ENCODE data around the gene P2RY2. TPM values are rescaled to one million over a fixed set of nuclear protein-coding genes. Genes with fewer than 3 reads are reported as not detected.
"Not testable (repeated sequence)": the region's sequence is repeated elsewhere in the genome, so short reads cannot be mapped to it uniquely, and the experiment has no call there.

The P2RY2 gene
- total and polyA plus RNA-seq, 11 donors = 8.5 to 28.3 (median 14.7) TPM

GRCh38 chr11:73270016-73270854 lies 52.2 kb downstream of the P2RY2 start:
- Histone ChIP-seq H3K9me3 (no peaks in the 10 kb centered on the region), H3K27me3 (peaks cover 0 to 2% (median 0%) of the 10 kb centered on the region in 9 donors), H3K27ac (peak overlapping the region in 4 of 12 donors; percentile 6 to 38 (median 26)), H3K36me3 (no peaks in the 10 kb centered on the region), H3K4me3 (no peak overlapping the region), H3K4me1 (peaks cover 2 to 73% (median 40%) of the 10 kb centered on the region in 12 donors)
- ATAC-seq (no peak), DNase-seq (peak in 1 of 5 donors; percentile 14)
- 93 to 97% (median 96%) methylated on average over 5 to 7 of the region's 7 CpGs for WGBS, 4 donors
- no peak for TF ChIP-seq POLR2A (IDR thresholded peaks at IDR 0.05)
- TF ChIP-seq, protein P1, sequence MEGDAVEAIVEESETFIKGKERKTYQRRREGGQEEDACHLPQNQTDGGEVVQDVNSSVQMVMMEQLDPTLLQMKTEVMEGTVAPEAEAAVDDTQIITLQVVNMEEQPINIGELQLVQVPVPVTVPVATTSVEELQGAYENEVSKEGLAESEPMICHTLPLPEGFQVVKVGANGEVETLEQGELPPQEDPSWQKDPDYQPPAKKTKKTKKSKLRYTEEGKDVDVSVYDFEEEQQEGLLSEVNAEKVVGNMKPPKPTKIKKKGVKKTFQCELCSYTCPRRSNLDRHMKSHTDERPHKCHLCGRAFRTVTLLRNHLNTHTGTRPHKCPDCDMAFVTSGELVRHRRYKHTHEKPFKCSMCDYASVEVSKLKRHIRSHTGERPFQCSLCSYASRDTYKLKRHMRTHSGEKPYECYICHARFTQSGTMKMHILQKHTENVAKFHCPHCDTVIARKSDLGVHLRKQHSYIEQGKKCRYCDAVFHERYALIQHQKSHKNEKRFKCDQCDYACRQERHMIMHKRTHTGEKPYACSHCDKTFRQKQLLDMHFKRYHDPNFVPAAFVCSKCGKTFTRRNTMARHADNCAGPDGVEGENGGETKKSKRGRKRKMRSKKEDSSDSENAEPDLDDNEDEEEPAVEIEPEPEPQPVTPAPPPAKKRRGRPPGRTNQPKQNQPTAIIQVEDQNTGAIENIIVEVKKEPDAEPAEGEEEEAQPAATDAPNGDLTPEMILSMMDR (IDR thresholded peaks at IDR 0.05) = no peak
- intact Hi-C loops (cut with DNase I) = loop anchor here in 1 of 10 donors (10.0 kb wide), 1 partner anchor 545 kb away; no protein-coding TSS in a partner anchor

GRCh38 chr11:73270855-73271477 lies 52.9 kb downstream of the P2RY2 start:
- intact Hi-C loops (cut with DNase I) = loop anchor here in 1 of 10 donors (10.0 kb wide), 1 partner anchor 546 kb away; no protein-coding TSS in a partner anchor
- TF ChIP-seq POLR2A (IDR thresholded peaks at IDR 0.05) = no peak
- TF ChIP-seq, protein P1 (IDR thresholded peaks at IDR 0.05) = no peak
- DNase-seq = peak in 1 of 5 donors; percentile 12
- ATAC-seq = no peak
- Histone ChIP-seq H3K4me3 (no peak overlapping the region), H3K27ac (no peak overlapping the region), H3K36me3 (no peaks in the 10 kb centered on the region), H3K9me3 (no peaks in the 10 kb centered on the region), H3K27me3 (no peaks in the 10 kb centered on the region), H3K4me1 (peaks cover 2 to 79% (median 34%) of the 10 kb centered on the region in 12 donors)
- 89 to 91% (median 91%) methylated on average over 18 of the region's 18 CpGs for WGBS, 4 donors

DNA sequence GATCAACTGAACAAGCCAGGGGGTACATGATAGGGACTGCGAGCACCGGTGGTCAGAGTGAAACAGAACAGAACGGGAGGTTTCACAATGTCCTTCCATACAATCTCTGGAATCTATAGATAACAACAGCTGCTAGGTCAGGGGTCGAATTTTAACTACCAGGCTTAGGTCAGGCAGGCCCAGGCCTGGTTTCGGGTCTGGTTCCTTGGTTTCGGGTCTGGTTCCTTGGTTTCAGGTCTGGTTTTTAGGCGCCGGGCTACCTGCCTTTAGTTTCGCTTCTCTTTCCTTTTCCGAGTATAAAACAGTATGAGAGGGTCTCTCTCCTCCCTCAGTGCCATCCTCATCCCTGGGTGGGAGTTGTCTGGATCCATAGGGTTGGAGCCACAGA lies 53.4 kb downstream of the P2RY2 start:
- ATAC-seq, H3K9me3 ChIP-seq, H3K27me3 ChIP-seq, H3K4me3 ChIP-seq, H3K36me3 ChIP-seq: not testable (repeated sequence)
- 87 to 92% (median 90%) methylated on average over 10 of the region's 10 CpGs for WGBS, 4 donors
- DNase-seq = peak in 1 of 5 donors; percentile 4
- Histone ChIP-seq H3K4me1 (peaks cover 0 to 78% (median 30%) of the 10 kb centered on the region in 12 donors), H3K27ac (peak overlapping the region in 3 of 12 donors; percentile 13 to 82 (median 27))
- intact Hi-C loops (cut with DNase I) = loop anchor here in 1 of 10 donors (10.0 kb wide), 1 partner anchor 547 kb away; no protein-coding TSS in a partner anchor

- ATAC-seq (peak; percentile 21 to 68 (median 64)), DNase-seq (peak in 3 of 5 donors; percentile 31 to 53 (median 45))
- intact Hi-C loops (cut with DNase I) = loop anchor here in 1 of 10 donors (10.0 kb wide), 1 partner anchor 547 kb away; no protein-coding TSS in a partner anchor
- Histone ChIP-seq H3K27ac (peak within 1 kb of the TSS in 7 of 12 donors; percentile 4 to 82 (median 33)), H3K4me3 (peak within 1 kb of the TSS in 9 of 12 donors; percentile 2 to 57 (median 25)), H3K36me3 (no peaks in the 10 kb centered on the region), H3K4me1 (peaks cover 0 to 74% (median 24%) of the 10 kb centered on the region in 12 donors), H3K9me3 (no peaks in the 10 kb centered on the region), H3K27me3 (no peaks in the 10 kb centered on the region)
- TF ChIP-seq, protein P1 (IDR thresholded peaks at IDR 0.05) = no peak
- no peak for TF ChIP-seq POLR2A (IDR thresholded peaks at IDR 0.05)
- 79 to 82% (median 81%) methylated on average over 13 to 17 of the region's 17 CpGs for WGBS, 4 donors
Measured at GRCh38 chr11:73271936-73272679, 54.0 kb downstream of the P2RY2 start, which contains the start of gene P2RY6. TSS of gene P2RY6 (plus strand) at chr11:73272338. CDS start at chr11:73296519, 24,181 bp downstream.

All from heart left ventricle (tissue), 16 donors.